Stimulated activated CD4-positive, alpha-beta T cell treated with anti-CD3 and anti-CD28 coated beads, Interleukin-4, amount 100 ng/mL, for 48 hours (primary cell): ENCODE data around the gene ARL10.

ENCODE experiments used
- DNase-seq, 2 donors: peaks; one replicate each; pipeline ENCODE4 v3.0.0-alpha.2; 2020; ENCODE audit warnings: low read depth in 2 of 2

The ARL10 gene

GRCh38 chr5:176365351-176366231 lies at the start of gene ARL10:
Gene ARL10 (plus strand): TSS chr5:176365487. CDS start chr5:176365564, 77 bp downstream.
- DNase-seq: peak; percentile 54 to 62

- DNase-seq: no peak
These were observed 47.5 kb upstream of the ARL10 start for GRCh38 chr5:176317534-176318374.

- DNase-seq: no peak
These were observed 45.3 kb upstream of the ARL10 start for GRCh38 chr5:176319827-176320554.

GRCh38 chr5:176320577-176320976 lies 44.7 kb upstream of the ARL10 start:
- no peak for DNase-seq

GRCh38 chr5:176334031-176334770 lies 31.1 kb upstream of the ARL10 start:
- no peak for DNase-seq

- DNase-seq: no peak
These were observed 27.4 kb upstream of the ARL10 start for GRCh38 chr5:176337913-176338312.

- no peak for DNase-seq
These were observed 26.0 kb upstream of the ARL10 start for GRCh38 chr5:176339304-176339703.

DNA sequence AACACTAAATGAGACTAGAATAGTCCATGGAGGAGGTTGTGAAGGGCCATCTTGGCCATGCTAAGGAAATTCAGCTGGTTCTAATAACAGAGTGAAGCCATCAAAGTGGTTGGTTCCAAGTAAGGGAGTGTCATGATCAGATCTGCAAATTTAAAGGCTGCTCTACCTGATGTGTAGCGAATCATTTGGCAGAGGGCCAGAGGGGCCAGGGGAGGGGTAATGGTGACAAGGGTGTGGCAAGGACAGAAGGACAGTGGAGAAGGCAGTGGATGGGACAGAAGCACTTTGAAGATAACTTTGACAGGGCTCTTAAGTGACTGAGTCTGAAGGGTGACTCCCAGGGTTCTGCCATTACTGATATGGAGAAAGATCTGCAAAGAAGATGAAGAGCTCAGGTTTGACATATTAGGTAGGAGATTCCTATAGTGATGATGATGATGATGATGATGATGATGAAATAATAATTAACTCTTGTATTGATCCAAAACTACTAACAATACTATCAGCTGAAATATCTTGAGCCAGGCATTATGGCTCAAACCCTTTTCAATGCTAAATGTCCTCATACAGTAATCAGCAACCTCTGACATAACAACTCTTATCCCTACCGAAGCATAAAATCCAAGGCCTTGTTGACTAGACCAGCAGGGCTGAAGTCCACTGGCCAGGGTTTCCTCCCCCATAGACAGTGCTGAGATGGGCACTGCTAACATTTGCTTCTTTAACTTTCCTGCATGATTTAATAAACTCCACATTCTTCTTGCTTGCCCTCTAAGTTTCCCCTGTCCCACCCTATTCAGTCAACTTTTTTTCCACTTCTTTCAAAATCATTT lies 23.7 kb upstream of the ARL10 start:
- DNase-seq: no peak

DNA sequence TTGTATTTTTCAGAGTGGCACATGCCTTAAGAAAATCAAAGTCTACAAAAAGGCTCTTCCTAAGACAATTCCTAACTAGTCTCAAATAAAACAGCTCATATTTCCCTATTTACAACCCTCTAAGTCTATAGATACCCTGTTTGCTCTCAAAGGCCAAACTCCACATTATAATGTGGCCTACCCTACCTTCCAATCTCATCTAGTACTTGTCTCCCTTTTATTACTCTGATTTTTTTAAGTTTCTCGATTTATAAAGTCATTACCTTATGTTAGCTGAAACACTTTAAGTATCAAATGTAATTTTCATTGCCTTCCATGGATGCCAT lies 23.2 kb upstream of the ARL10 start:
- no peak for DNase-seq

- no peak for DNase-seq
These were observed 22.4 kb upstream of the ARL10 start for GRCh38 chr5:176342766-176343458.

- DNase-seq: no peak
These were observed 14.9 kb upstream of the ARL10 start for GRCh38 chr5:176350416-176350815.

DNA sequence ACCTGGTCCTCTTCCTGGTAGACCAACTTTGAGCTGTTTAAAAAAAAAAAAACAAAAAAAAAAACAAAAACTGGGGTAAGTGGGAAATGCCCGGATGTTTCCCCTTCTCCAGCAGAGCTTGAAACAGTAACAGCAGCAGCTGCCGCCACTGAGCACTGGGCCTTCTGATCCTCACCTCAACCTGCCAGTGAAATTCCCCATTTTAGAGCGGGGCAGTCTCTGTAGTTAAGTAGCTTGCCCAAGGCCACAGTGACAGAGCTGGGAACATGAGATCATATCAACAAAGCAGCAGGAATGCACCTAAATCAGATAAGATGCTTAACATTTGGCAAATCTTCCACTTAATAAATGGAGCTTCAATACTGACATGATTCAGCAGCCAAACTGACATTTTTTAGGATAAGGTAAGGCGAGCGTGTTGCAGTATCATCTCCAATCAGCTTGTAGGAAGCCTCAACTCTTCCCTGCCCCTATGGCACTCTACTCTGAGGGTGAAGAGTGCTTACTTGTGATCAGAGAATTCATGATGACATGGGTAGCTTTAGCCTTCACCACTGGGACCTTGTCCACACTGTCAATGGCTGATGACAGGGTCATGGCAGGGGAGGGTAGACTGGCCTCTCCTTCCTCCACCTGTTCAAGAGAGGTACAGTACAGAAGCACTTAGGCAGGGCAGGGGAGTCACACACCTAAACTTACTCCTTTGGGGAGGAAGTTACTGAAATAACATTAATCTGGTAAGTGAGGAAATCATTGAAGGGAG lies 13.0 kb upstream of the ARL10 start:
- DNase-seq: no peak

DNA sequence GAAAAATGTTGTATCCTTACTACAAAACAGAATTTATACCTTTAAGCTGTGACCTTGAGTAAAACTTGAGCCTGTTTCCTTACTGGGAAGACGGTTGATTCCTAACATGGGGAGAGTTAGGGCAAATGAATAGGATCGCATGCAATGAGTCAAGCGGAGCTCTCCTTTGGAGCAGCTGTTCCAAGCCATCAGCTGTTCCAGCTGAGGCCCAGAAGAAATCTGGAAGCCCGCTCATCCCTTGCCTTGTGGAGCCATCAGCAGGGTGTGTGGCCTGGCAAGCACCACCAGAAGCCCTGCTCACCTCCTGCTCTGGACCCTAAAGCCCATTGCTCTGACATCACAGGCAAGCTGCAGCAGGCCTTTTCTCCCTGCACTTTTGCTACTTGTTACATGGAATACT lies 11.8 kb upstream of the ARL10 start:
- no peak for DNase-seq

DNA sequence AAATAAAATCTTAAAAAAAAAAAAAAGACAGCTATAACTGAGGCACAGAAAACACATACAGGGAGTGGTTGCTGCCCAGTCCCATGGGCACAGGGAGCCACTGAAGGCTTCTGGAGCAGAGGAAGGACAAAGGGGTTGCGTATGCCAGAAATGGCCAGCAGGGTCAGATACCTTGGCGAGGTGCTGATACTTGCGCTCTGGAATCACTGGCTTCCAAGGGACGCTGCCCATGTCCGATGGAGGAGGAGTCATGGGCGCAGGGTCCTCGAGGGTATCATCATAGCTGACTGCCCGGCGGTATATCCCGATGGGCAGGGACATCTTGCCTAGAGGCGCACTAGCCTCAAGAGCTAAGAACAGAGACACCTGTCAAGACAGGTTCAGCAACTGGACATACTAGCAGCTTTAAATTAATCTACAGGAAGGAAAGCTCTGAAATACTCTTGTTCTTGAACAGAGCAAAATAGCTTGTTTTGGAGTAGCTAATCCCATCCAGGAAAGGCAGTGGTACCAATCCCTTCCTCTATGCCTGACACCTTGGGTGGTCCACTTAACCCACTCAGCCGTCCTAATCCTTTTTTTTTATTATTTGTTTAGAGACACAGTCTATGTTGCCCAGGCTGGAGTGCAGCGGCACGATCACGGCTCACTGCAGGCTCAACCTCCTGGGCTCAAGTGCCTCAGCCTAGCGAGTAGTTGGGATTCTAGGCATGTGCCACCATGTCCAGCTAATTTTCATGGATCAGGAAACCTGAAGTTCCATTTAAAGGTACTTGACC lies 9.7 kb upstream of the ARL10 start:
- no peak for DNase-seq

DNA sequence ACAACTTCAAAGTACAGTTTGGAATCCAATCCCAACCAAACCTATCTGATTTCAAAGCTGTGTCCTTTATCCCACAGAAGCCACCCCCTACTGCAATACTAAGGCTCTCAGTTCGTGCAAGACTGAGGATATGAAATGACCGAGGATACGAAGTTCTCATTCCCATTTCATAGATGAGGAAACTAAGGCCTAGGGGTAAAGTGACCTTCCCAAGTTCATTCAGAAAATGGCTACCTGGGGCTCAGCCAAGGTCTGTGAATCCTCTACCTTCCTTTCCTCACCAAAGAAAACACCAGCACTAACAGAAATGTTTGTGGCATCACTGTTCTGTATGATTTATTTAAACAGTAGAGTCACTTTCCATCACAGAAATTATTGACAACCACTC lies 9.1 kb upstream of the ARL10 start:
- DNase-seq: no peak

GRCh38 chr5:176359658-176360057 lies 5.6 kb upstream of the ARL10 start:
- no peak for DNase-seq

DNA sequence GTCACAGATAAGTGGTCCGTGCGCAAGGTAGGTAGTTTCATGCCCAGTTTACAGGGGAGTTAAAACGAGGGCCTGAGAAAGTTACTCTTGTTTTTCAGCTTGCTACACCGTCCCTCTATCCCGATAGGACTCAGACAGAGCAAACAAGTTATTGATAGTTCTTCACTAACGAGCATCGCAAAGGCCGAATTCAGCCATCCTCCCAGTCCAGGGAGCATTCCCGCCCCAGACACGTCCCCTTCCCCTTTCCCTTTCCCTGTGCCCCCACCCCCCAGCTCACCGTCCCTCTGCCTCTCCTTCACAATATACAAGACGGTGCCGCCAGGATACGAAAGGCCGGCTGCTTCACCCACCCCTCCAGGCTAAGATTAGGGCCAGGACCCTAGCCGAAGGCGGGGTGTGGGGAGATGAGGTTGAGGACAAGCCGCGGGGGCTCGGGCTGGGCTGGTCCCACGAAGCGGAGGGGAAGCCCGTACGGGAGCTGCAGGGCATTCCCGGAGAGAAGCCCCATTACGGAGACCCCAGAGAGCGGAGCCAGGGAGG lies 4.3 kb upstream of the ARL10 start:
- no peak for DNase-seq
